GM18870 (cell line): ENCODE results near the gene SGPL1.

Source experiments
- ATAC-seq: cut with Tn5 transposase; IDR thresholded peaks from one replicate; pipeline ENCODE4 v1.9.1; 2021; ENCODE audit warnings: moderate library complexity; ENCODE audit not compliant: unreplicated experiment

Gene SGPL1

GRCh38 chr10:70902661-70903261 is 87.0 kb downstream of the SGPL1 start:
- ATAC-seq = no peak

- no peak for ATAC-seq
Measured at GRCh38 chr10:70903262-70903921, 87.6 kb downstream of the SGPL1 start.

GRCh38 chr10:70905071-70906021 is 89.6 kb downstream of the SGPL1 start:
- no peak for ATAC-seq

- ATAC-seq = no peak
Measured at GRCh38 chr10:70906031-70906783, 90.5 kb downstream of the SGPL1 start.

- ATAC-seq = no peak
Measured at GRCh38 chr10:70906953-70907636, 91.3 kb downstream of the SGPL1 start.

- ATAC-seq = no peak
Measured at GRCh38 chr10:70907637-70908405, 92.1 kb downstream of the SGPL1 start.

- ATAC-seq = no peak
Measured at GRCh38 chr10:70908406-70909296, 92.9 kb downstream of the SGPL1 start.

GRCh38 chr10:70909326-70909935 is 93.7 kb downstream of the SGPL1 start:
- ATAC-seq = no peak

GRCh38 chr10:70910486-70911341 is 95.0 kb downstream of the SGPL1 start:
- no peak for ATAC-seq

- ATAC-seq = no peak
Measured at GRCh38 chr10:70911386-70911785, 95.6 kb downstream of the SGPL1 start.

GRCh38 chr10:70912556-70912955 is 96.8 kb downstream of the SGPL1 start:
- ATAC-seq = no peak

- no peak for ATAC-seq
Measured at GRCh38 chr10:70913191-70913892, 97.6 kb downstream of the SGPL1 start.

- ATAC-seq = no peak
Measured at GRCh38 chr10:70913893-70914240, 98.1 kb downstream of the SGPL1 start.

GRCh38 chr10:70914316-70914864 is 98.6 kb downstream of the SGPL1 start:
- no peak for ATAC-seq

- ATAC-seq = no peak
Measured at GRCh38 chr10:70915206-70915605, 99.5 kb downstream of the SGPL1 start.

- ATAC-seq = no peak
Measured at GRCh38 chr10:70915806-70916205, 100.1 kb downstream of the SGPL1 start.

GRCh38 chr10:70916241-70916640 is 100.5 kb downstream of the SGPL1 start:
- no peak for ATAC-seq
